ENCODE results near the gene STKLD1. TPM values are rescaled to one million over a fixed set of nuclear protein-coding genes. Genes with fewer than 3 reads are reported as not detected.

Gene STKLD1
- total RNA-seq, 4 donors from 2014 or later: 0.44 to 0.68 TPM; not detected in 2

DNA sequence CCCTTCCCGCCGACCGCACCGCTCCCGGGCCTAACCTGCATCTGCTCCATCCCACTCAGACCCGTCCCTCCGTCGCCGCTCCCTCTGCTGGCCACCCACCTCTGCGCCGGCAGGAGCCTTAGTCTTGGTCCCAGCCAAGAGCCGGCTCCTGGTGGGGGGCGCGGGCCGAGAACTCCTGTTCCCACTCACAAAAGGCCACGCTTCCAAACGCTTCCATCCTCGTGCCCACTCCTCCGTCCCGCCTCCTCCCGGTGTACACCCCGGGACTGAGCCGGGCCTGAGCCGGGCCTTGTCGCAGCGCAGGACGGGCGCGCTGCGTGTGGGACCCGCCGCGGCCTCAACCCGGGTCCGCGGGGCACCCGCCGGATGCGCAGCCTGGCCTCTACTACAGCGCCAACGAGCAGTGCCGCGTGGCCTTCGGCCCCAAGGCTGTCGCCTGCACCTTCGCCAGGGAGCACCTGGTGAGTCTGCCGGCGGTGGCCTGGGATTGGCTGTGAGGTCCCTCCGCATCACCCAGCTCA is 53.5 kb downstream of the STKLD1 start:
- TF ChIP-seq, protein P1, sequence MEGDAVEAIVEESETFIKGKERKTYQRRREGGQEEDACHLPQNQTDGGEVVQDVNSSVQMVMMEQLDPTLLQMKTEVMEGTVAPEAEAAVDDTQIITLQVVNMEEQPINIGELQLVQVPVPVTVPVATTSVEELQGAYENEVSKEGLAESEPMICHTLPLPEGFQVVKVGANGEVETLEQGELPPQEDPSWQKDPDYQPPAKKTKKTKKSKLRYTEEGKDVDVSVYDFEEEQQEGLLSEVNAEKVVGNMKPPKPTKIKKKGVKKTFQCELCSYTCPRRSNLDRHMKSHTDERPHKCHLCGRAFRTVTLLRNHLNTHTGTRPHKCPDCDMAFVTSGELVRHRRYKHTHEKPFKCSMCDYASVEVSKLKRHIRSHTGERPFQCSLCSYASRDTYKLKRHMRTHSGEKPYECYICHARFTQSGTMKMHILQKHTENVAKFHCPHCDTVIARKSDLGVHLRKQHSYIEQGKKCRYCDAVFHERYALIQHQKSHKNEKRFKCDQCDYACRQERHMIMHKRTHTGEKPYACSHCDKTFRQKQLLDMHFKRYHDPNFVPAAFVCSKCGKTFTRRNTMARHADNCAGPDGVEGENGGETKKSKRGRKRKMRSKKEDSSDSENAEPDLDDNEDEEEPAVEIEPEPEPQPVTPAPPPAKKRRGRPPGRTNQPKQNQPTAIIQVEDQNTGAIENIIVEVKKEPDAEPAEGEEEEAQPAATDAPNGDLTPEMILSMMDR (IDR thresholded peaks at IDR 0.05; ENCODE audit: low read depth): no peak

DNA sequence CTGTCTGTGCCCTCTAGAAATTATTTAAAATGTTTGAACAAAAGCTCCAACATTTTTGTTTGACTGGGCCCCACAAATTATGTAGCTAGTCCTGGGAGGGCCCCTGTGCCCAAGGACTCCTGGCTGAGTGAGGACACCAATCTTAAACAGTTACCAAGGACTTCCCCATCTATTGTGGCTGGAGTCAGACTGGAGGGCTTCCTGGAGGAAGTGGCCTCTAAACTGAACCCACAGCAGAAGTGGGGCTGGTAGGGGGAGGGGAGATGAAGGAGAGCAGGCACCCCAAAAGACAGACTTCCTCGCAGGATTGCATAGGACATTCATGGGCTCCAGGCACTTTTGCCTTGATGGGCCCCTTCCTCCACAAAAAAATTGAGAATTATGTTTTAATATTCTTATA is 54.1 kb downstream of the STKLD1 start:
- TF ChIP-seq, protein P1 (IDR thresholded peaks at IDR 0.05; ENCODE audit: low read depth): no peak

DNA sequence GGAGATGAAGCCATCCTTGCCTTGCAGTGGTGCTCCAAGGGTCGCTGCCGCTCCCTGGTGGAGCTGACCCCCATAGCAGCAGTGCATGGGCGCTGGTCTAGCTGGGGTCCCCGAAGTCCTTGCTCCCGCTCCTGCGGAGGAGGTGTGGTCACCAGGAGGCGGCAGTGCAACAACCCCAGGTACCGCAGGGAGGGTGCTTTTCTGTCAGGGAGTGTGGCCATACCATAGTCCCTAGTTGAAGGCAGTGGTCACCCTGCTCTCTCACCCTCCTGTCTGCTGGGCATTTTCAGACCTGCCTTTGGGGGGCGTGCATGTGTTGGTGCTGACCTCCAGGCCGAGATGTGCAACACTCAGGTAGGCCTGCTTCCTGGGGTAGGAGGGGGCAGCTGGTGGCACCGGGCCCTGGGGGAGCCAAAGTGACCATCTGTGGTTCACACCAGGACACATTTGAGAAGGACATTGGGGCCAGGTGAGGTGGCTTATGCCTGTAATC is 57.2 kb downstream of the STKLD1 start:
- TF ChIP-seq, protein P1 (IDR thresholded peaks at IDR 0.05; ENCODE audit: low read depth): no peak

DNA sequence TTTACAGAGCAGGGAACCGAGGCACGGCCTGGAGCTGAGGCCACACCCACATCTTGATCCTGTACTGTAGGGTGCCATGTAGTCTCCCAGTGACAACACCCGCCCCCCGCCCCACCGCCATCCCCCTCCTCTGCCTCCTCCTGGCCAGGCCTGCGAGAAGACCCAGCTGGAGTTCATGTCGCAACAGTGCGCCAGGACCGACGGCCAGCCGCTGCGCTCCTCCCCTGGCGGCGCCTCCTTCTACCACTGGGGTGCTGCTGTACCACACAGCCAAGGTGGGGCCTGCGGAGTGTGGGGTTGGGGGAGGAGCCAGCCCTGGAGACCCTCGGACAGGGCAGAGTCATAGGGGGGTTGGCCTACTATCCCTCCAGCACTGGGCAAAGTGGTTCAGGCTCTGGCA is 60.5 kb downstream of the STKLD1 start:
- TF ChIP-seq, protein P1 (IDR thresholded peaks at IDR 0.05; ENCODE audit: low read depth): no peak

DNA sequence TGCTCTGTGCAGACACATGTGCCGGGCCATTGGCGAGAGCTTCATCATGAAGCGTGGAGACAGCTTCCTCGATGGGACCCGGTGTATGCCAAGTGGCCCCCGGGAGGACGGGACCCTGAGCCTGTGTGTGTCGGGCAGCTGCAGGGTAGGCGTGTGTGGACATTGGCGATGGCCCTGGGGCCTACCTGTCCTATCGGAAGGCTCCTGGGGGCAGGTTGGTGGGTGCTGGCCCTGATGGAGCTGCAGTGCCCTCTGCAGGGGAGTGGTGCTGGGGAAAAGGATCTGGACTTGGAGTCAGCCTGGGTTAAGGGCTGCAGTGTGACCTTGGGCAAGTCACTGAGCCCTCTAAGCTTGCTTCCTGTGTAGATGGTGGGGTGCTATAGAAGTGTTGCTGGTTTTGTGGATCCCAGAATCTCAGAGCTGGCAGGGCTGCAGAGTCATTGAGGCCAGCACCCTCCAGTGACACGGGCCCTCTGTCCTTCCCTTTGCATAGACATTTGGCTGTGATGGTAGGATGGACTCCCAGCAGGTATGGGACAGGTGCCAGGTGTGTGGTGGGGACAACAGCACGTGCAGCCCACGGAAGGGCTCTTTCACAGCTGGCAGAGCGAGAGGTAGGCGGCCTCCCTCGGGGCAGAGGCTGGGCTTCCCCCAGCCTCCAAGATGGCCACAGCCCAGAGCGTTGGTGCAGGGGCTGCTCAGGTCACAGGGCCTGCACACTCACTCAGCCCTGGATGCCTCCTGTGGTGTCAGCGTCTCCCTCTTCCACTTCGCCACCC is 61.8 kb downstream of the STKLD1 start:
- TF ChIP-seq, protein P1 (IDR thresholded peaks at IDR 0.05; ENCODE audit: low read depth): no peak

DNA sequence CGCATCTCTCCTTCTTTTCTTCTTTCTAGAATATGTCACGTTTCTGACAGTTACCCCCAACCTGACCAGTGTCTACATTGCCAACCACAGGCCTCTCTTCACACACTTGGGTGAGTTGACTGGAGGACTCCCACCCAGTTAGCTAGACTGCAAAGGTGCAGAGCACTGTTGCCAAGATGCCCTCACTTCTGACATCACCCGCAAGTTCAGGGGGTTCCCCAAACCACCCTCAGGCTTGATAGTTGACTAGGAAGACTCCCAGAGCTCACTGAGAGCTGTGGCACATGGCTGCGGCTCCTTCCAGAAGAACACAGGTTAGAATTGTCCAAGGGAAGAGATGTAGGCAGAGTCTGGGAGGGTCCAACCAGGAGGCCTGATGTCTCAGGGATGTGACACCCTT is 63.2 kb downstream of the STKLD1 start:
- TF ChIP-seq, protein P1 (IDR thresholded peaks at IDR 0.05; ENCODE audit: low read depth): no peak

DNA sequence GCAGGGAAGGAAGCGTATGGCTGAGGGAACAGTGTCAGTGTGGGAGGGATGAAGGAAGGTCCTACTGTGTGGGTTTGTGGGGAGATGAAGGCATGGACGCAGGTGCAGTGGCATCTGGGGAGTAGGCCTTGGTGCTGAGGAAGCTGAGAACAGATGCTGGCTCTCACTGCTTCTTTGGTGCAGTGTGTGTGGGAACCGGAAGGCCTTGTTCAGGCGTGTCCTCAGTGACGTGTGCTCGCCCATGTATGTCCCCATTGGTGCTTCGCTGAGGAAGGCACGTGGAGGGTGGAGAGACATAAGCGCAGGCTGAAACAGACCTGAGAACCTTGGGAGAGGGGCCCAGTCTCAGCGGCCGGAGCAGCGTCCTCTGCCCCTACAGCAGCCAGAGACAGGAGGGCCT is 64.7 kb downstream of the STKLD1 start:
- TF ChIP-seq, protein P1 (IDR thresholded peaks at IDR 0.05; ENCODE audit: low read depth): no peak
